ENCODE data around the gene TET1.
"Not testable (repeated sequence)": the region's sequence is repeated elsewhere in the genome, so short reads cannot be mapped to it uniquely, and the experiment has no call there.

Gene TET1

GRCh38 chr10:68613974-68614373, 53.8 kb downstream of the TET1 start:
- not testable (repeated sequence) for DNase-seq (ENCODE audit: low spot score)

- DNase-seq (ENCODE audit: low spot score): not testable (repeated sequence)
Observed at GRCh38 chr10:68617691-68618090, 57.6 kb downstream of the TET1 start.

- DNase-seq (ENCODE audit: low spot score): no peak
Observed at GRCh38 chr10:68618234-68618633, 58.1 kb downstream of the TET1 start.

- DNase-seq (ENCODE audit: low spot score): no peak
Observed at GRCh38 chr10:68619595-68619994, 59.5 kb downstream of the TET1 start.

- DNase-seq (ENCODE audit: low spot score): no peak
Observed at GRCh38 chr10:68625316-68625921, 65.3 kb downstream of the TET1 start.

GRCh38 chr10:68628576-68629127, 68.5 kb downstream of the TET1 start:
- no peak for DNase-seq (ENCODE audit: low spot score)

- DNase-seq (ENCODE audit: low spot score): not testable (repeated sequence)
Observed at GRCh38 chr10:68632271-68632560, 72.1 kb downstream of the TET1 start.

GRCh38 chr10:68633281-68633680, 73.1 kb downstream of the TET1 start:
- DNase-seq (ENCODE audit: low spot score): no peak

- DNase-seq (ENCODE audit: low spot score): no peak
Observed at GRCh38 chr10:68633816-68634466, 73.8 kb downstream of the TET1 start.

GRCh38 chr10:68636335-68636734, 76.2 kb downstream of the TET1 start:
- no peak for DNase-seq (ENCODE audit: low spot score)

GRCh38 chr10:68643550-68643949, 83.4 kb downstream of the TET1 start:
- not testable (repeated sequence) for DNase-seq (ENCODE audit: low spot score)

GRCh38 chr10:68647672-68648341, 87.7 kb downstream of the TET1 start:
- no peak for DNase-seq (ENCODE audit: low spot score)

GRCh38 chr10:68655620-68656126, 95.5 kb downstream of the TET1 start:
- DNase-seq (ENCODE audit: low spot score): no peak

GRCh38 chr10:68665841-68666240, 105.7 kb downstream of the TET1 start:
- no peak for DNase-seq (ENCODE audit: low spot score)

- no peak for DNase-seq (ENCODE audit: low spot score)
Observed at GRCh38 chr10:68666280-68666760, 106.2 kb downstream of the TET1 start.

- DNase-seq (ENCODE audit: low spot score): no peak
Observed at GRCh38 chr10:68668231-68668630, 108.1 kb downstream of the TET1 start.

GRCh38 chr10:68668972-68669371, 108.8 kb downstream of the TET1 start:
- no peak for DNase-seq (ENCODE audit: low spot score)

GRCh38 chr10:68684413-68684812, 124.3 kb downstream of the TET1 start:
- no peak for DNase-seq (ENCODE audit: low spot score)

- no peak for DNase-seq (ENCODE audit: low spot score)
Observed at GRCh38 chr10:68696018-68696417, 135.9 kb downstream of the TET1 start.

- DNase-seq (ENCODE audit: low spot score): no peak
Observed at GRCh38 chr10:68697106-68697505, 137.0 kb downstream of the TET1 start.

- DNase-seq (ENCODE audit: low spot score): no peak
Observed at GRCh38 chr10:68700197-68700596, 140.1 kb downstream of the TET1 start.

GRCh38 chr10:68705548-68705947, 145.4 kb downstream of the TET1 start:
- DNase-seq (ENCODE audit: low spot score): no peak

- DNase-seq (ENCODE audit: low spot score): not testable (repeated sequence)
Observed at GRCh38 chr10:68708987-68709386, 148.8 kb downstream of the TET1 start.
